K562 (cell line): ENCODE results near the gene GPR108. TPM values are rescaled to one million over a fixed set of nuclear protein-coding genes. Genes with fewer than 3 reads are reported as not detected.
A peak's percentile ranks its signal among the peaks of the same experiment; 100 is the strongest.

Source experiments
- CBFA2T3 ChIP-seq: fragments of 450-650 bp; IDR thresholded peaks from 2 replicates; pipeline ENCODE4 v1.6.1; 2017
- CC2D1A ChIP-seq: fragments of 450-650 bp; IDR thresholded peaks from 2 replicates; pipeline ENCODE4 v1.6.1; 2017; ENCODE audit warnings: mild to moderate bottlenecking
- GATAD2A ChIP-seq: fragments of 450-650 bp; IDR thresholded peaks from 2 replicates; pipeline ENCODE4 v1.6.1; 2017
- GTF2A2 ChIP-seq: IDR thresholded peaks from 2 replicates; pipeline ENCODE4 v1.6.1; 2016; ENCODE audit warnings: mild to moderate bottlenecking, missing genetic modification characterization, missing compliant biosample characterization
- GTF2F1 ChIP-seq: IDR thresholded peaks from 2 replicates; pipeline ENCODE4 v1.6.1; 2011; ENCODE audit warnings: low read depth, low read length, improper control_type of control experiment
- HMGN3 ChIP-seq: IDR thresholded peaks from 2 replicates; pipeline ENCODE4 v1.6.1; 2011; ENCODE audit warnings: borderline replicate concordance, low read depth, mild to moderate bottlenecking, mixed read lengths, low read length; ENCODE audit not compliant: insufficient read length; ENCODE audit errors: extremely low read depth
- KLF1 ChIP-seq: fragments of 450-650 bp; IDR thresholded peaks from 2 replicates; pipeline ENCODE4 v1.6.1; 2016; ENCODE audit warnings: missing genetic modification characterization, missing compliant biosample characterization
- NFYB ChIP-seq: IDR thresholded peaks from 2 replicates; pipeline ENCODE4 v1.6.1; 2011; ENCODE audit warnings: mild to moderate bottlenecking, moderate library complexity; ENCODE audit not compliant: insufficient read length; ENCODE audit errors: extremely low read depth
- PBX2 ChIP-seq, 2 experiments: IDR thresholded peaks in 1 of 2; conservative IDR thresholded peaks in 1 of 2; 2 replicates each; pipeline ENCODE4 v1.6.1; 2016; ENCODE audit warnings: low read depth in 2 of 2, mild to moderate bottlenecking in 1 of 2, missing compliant biosample characterization in 1 of 2, missing genetic modification characterization in 1 of 2, moderate library complexity in 1 of 2
- PREB ChIP-seq: sonication (generic); formaldehyde crosslinking; IDR thresholded peaks from 2 replicates; pipeline ENCODE4 v1.8.1; 2023; ENCODE audit warnings: mild to moderate bottlenecking, missing genetic modification reagents
- SAFB ChIP-seq: fragments of 200-400 bp; formaldehyde crosslinking; IDR thresholded peaks from 2 replicates; pipeline ENCODE4 v1.6.1; 2017; ENCODE audit warnings: low read depth, low read length, borderline replicate concordance
- SLC30A9 ChIP-seq: fragments of 250-450 bp; sonication (Bioruptor Pico); IDR thresholded peaks from 2 replicates; pipeline ENCODE4 v1.8.0; 2022; ENCODE audit warnings: mild to moderate bottlenecking, moderate library complexity
- SNIP1 ChIP-seq: fragments of 450-650 bp; IDR thresholded peaks from 2 replicates; pipeline ENCODE4 v1.7.1; 2017; ENCODE audit warnings: low read depth, mild to moderate bottlenecking
- SREBF2 ChIP-seq: sonication (generic); formaldehyde crosslinking; IDR thresholded peaks from 2 replicates; pipeline ENCODE4 v1.4.0; 2020; ENCODE audit warnings: mild to moderate bottlenecking, missing genetic modification reagents
- SRF ChIP-seq, 2 experiments: fragments of 250-450, 450-650 bp in 1 of 2; sonication (Bioruptor Pico) in 1 of 2; sonication (generic) in 1 of 2; formaldehyde crosslinking; IDR thresholded peaks; 2 replicates each; pipeline versions ENCODE4 v1.5.0 to v1.5.1; 2020 to 2022; ENCODE audit warnings: mild to moderate bottlenecking in 1 of 2, missing genetic modification reagents in 1 of 2
- THAP7 ChIP-seq: fragments of 250-450 bp; sonication (Bioruptor Pico); IDR thresholded peaks from 2 replicates; pipeline ENCODE4 v1.5.0; 2021
- ZNF175 ChIP-seq: fragments of 200-800 bp; sonication (Bioruptor generic); IDR thresholded peaks from 2 replicates; pipeline ENCODE4 v1.6.1; 2016; ENCODE audit warnings: low read depth, mild to moderate bottlenecking, missing genetic modification characterization, missing compliant biosample characterization
- ZZZ3 ChIP-seq: fragments of 450-650 bp; IDR thresholded peaks from 2 replicates; pipeline ENCODE4 v1.6.1; 2016; ENCODE audit warnings: antibody characterized with exemption, mild to moderate bottlenecking, moderate library complexity
- polyA plus RNA-seq, 8 experiments: library from polyadenylated mRNA; depleted of rRNA in 4 of 8; stranded (reverse) in 5 of 8; unstranded in 3 of 8; fragments of >200 nt; fragmentation: Nextera tagmentation in 2 of 8; fragmentation: Illumina TruSeq in 1 of 8; extraction: Ambion mirVana in 2 of 8; extraction: Trizol in 1 of 8; gene quantifications; 2 replicates each; pipeline versions ENCODE4 v1.2.1 to v1.2.3, GENCODE V29; 2011 to 2014; ENCODE audit warnings: inconsistent platforms in 1 of 8, missing spikeins in 1 of 8
- total RNA-seq, 7 experiments: library from RNA; depleted of rRNA in 6 of 7; stranded (reverse); fragments of >200 nt in 6 of 7; fragmentation: Illumina TruSeq in 2 of 7; extraction: Trizol in 2 of 7; gene quantifications; 2 replicates each; pipeline versions ENCODE4 v1.2.1 to v1.2.3, GENCODE V29; 2011 to 2021; ENCODE audit warnings: low replicate concordance in 1 of 7
- TF ChIP-seq, protein P1 (sequence below): fragments of 450-650 bp; formaldehyde crosslinking; IDR thresholded peaks from 2 replicates; pipeline ENCODE4 v1.4.0; 2020; ENCODE audit warnings: mild to moderate bottlenecking, mixed read lengths
- TF ChIP-seq, protein P2 (sequence below): fragments of 250-450 bp; sonication (Bioruptor Pico); IDR thresholded peaks from 2 replicates; pipeline ENCODE4 v1.5.0; 2020; ENCODE audit warnings: mild to moderate bottlenecking

Gene GPR108
- total and polyA plus RNA-seq, 9 of the 15 experiments (the other 6 are each of a cell fraction or from before 2014, with no cell fraction given): 2.4 to 33.2 (median 24.4) TPM

GRCh38 chr19:6753178-6754031, 16.0 kb upstream of the GPR108 start (continued):
- TF ChIP-seq, protein P1, sequence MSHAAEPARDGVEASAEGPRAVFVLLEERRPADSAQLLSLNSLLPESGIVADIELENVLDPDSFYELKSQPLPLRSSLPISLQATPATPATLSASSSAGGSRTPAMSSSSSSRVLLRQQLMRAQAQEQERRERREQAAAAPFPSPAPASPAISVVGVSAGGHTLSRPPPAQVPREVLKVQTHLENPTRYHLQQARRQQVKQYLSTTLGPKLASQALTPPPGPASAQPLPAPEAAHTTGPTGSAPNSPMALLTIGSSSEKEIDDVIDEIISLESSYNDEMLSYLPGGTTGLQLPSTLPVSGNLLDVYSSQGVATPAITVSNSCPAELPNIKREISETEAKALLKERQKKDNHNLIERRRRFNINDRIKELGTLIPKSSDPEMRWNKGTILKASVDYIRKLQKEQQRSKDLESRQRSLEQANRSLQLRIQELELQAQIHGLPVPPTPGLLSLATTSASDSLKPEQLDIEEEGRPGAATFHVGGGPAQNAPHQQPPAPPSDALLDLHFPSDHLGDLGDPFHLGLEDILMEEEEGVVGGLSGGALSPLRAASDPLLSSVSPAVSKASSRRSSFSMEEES (CRISPR knock-in tag): peak; percentile 75
- TF ChIP-seq SLC30A9: no peak
- TF ChIP-seq CC2D1A: no peak; the same call in 1 of the 2 replicates
- no peak for TF ChIP-seq ZZZ3
- 0 out of 4 replicates have a peak, but pooled peaks of 1 of the 2 experiments have one; percentile 33 for TF ChIP-seq SRF (CRISPR knock-in tag; IDR thresholded peaks at IDR 0.05)
- TF ChIP-seq ZNF175: 0 out of 2 replicates have a peak, but pooled peaks have one; percentile 59
- TF ChIP-seq PREB (CRISPR knock-in tag): no peak
- TF ChIP-seq PBX2 (CRISPR knock-in tag; IDR thresholded peaks at IDR 0.05; ENCODE audit: low read depth): no peak
- peak; percentile 57 for TF ChIP-seq PBX2 (tag; conservative IDR thresholded peaks at IDR 0.05; ENCODE audit: low read depth)
- TF ChIP-seq HMGN3: peak; percentile 95
- peak; percentile 55; the same call in 1 of the 2 replicates for TF ChIP-seq KLF1 (tag)
- TF ChIP-seq GTF2A2 (tag): no peak
- no peak for TF ChIP-seq GTF2F1
- no peak for TF ChIP-seq THAP7 (CRISPR knock-in tag)
- 0 out of 2 replicates have a peak, but pooled peaks have one; percentile 20 for TF ChIP-seq SREBF2 (CRISPR knock-in tag)
- TF ChIP-seq SAFB: no peak
- TF ChIP-seq GATAD2A: 0 out of 2 replicates have a peak, but pooled peaks have one; percentile 44
- TF ChIP-seq NFYB: no peak
- no peak for TF ChIP-seq CBFA2T3
- TF ChIP-seq, protein P2, sequence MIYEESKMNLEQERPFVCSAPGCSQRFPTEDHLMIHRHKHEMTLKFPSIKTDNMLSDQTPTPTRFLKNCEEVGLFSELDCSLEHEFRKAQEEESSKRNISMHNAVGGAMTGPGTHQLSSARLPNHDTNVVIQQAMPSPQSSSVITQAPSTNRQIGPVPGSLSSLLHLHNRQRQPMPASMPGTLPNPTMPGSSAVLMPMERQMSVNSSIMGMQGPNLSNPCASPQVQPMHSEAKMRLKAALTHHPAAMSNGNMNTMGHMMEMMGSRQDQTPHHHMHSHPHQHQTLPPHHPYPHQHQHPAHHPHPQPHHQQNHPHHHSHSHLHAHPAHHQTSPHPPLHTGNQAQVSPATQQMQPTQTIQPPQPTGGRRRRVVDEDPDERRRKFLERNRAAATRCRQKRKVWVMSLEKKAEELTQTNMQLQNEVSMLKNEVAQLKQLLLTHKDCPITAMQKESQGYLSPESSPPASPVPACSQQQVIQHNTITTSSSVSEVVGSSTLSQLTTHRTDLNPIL (CRISPR knock-in tag): no peak
- no peak for TF ChIP-seq SNIP1
